ENCODE results near the gene PLBD2. TPM values are rescaled to one million over a fixed set of nuclear protein-coding genes. Genes with fewer than 3 reads are reported as not detected.

PLBD2 gene
- total RNA-seq, 2 donors from 2014 or later: 20.2 to 23.4 TPM

GRCh38 chr12:113428482-113428881, 70.1 kb downstream of the PLBD2 start:
- Histone ChIP-seq H3K27ac (no peak overlapping the region), H3K4me1 (no peaks in the 10 kb centered on the region), H3K9ac (ENCODE audit: low read depth in 2 of 2, low read length in 2 of 2) (no peak overlapping the region), H3K9me3 (no peaks in the 10 kb centered on the region), H3K36me3 (no peaks in the 10 kb centered on the region), H3K4me3 (no peak overlapping the region), H3K27me3 (no peaks in the 10 kb centered on the region)
- DNase-seq: no peak
- TF ChIP-seq, protein P1, sequence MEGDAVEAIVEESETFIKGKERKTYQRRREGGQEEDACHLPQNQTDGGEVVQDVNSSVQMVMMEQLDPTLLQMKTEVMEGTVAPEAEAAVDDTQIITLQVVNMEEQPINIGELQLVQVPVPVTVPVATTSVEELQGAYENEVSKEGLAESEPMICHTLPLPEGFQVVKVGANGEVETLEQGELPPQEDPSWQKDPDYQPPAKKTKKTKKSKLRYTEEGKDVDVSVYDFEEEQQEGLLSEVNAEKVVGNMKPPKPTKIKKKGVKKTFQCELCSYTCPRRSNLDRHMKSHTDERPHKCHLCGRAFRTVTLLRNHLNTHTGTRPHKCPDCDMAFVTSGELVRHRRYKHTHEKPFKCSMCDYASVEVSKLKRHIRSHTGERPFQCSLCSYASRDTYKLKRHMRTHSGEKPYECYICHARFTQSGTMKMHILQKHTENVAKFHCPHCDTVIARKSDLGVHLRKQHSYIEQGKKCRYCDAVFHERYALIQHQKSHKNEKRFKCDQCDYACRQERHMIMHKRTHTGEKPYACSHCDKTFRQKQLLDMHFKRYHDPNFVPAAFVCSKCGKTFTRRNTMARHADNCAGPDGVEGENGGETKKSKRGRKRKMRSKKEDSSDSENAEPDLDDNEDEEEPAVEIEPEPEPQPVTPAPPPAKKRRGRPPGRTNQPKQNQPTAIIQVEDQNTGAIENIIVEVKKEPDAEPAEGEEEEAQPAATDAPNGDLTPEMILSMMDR (IDR thresholded peaks at IDR 0.05): no peak
- intact Hi-C loops (cut with DNase I): no loop called here

- intact Hi-C loops (cut with DNase I): no loop called here
- DNase-seq: no peak
These were observed 74.6 kb downstream of the PLBD2 start for GRCh38 chr12:113432986-113433385.

DNA sequence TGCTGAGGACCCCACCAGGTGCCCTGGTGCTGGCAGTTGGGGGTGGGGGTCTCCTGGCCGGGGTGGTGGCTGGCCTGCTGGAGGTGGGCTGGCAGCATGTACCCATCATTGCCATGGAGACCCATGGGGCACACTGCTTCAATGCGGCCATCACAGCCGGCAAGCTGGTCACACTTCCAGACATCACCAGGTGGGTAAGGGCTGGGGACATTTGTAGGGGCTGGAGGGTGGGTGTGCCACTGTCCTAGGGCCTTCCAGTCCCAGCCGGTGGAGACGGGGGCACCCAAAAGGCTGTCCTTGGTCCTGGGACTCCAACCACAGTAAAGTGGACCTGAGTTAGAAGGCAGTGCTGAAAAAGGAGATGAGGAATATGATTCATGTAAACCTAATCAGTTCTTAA, 77.0 kb downstream of the PLBD2 start:
- DNase-seq: no peak

More at GRCh38 chr12:113432986-113433385, 74.6 kb downstream of the PLBD2 start:
- Histone ChIP-seq H3K36me3 (no peaks in the 10 kb centered on the region), H3K9me3 (no peaks in the 10 kb centered on the region), H3K27ac (no peak overlapping the region), H3K9ac (ENCODE audit: low read depth in 2 of 2, low read length in 2 of 2) (no peak overlapping the region), H3K4me3 (no peak overlapping the region), H3K27me3 (no peaks in the 10 kb centered on the region), H3K4me1 (no peaks in the 10 kb centered on the region)
- TF ChIP-seq, protein P1 (IDR thresholded peaks at IDR 0.05): no peak

GRCh38 chr12:113436586-113436985, 78.2 kb downstream of the PLBD2 start:
- intact Hi-C loops (cut with DNase I): no loop called here
- Histone ChIP-seq H3K27ac (no peak overlapping the region), H3K36me3 (no peaks in the 10 kb centered on the region), H3K9ac (ENCODE audit: low read depth in 2 of 2, low read length in 2 of 2) (no peak overlapping the region), H3K27me3 (no peaks in the 10 kb centered on the region), H3K4me3 (no peak overlapping the region), H3K4me1 (no peaks in the 10 kb centered on the region), H3K9me3 (no peaks in the 10 kb centered on the region)
- TF ChIP-seq, protein P1 (IDR thresholded peaks at IDR 0.05): no peak
- DNase-seq: no peak

More for the DNA sequence above, 77.0 kb downstream of the PLBD2 start:
- H3K4me1 ChIP-seq: no peaks in the 10 kb centered on the region
- intact Hi-C loops (cut with DNase I): no loop called here
- H3K27me3 ChIP-seq: no peaks in the 10 kb centered on the region
- no peak overlapping the region for H3K4me3 ChIP-seq
- no peak overlapping the region for H3K9ac ChIP-seq (ENCODE audit: low read depth in 2 of 2, low read length in 2 of 2)
- no peak overlapping the region for H3K27ac ChIP-seq
- H3K9me3 ChIP-seq: no peaks in the 10 kb centered on the region
- H3K36me3 ChIP-seq: no peaks in the 10 kb centered on the region
- TF ChIP-seq, protein P1 (IDR thresholded peaks at IDR 0.05): no peak

DNA sequence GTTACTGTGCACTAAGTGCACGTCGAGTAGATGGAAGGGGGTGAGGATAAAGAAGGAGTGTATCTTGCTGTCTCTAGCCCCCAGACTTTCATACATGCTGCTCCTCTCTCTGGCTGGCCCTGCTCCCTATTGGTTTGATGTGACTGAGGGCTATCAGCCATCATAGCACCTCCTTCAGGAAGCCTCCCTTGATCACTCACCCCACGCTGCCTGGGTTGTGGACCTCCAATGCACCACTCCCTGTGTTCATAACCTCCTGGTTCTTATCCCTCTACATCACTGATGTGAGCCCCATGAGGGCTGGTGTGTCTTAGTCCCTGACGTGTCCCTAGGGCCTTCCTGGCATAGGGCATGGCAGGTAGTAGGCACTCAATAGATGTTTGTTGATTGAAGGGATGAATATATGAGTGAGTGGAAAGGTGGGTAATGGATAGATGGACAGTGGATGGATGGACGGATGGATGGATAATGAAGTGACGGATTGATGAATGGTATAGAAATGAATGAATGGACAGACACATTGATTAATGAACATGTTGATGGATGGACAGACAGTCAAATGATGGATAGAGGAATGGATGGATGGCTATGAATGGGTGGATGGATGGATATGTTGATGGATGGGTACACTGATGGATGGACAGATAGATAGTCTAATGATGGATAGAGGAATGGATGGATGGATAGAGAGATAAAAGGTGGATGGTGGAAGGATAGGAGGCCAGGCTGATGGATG, 78.8 kb downstream of the PLBD2 start:
- TF ChIP-seq, protein P1 (IDR thresholded peaks at IDR 0.05): no peak
- Histone ChIP-seq H3K9ac (ENCODE audit: low read depth in 2 of 2, low read length in 2 of 2) (no peak overlapping the region), H3K27me3 (no peaks in the 10 kb centered on the region), H3K36me3 (no peaks in the 10 kb centered on the region), H3K4me3 (no peak overlapping the region), H3K4me1 (no peaks in the 10 kb centered on the region), H3K27ac (no peak overlapping the region), H3K9me3 (no peaks in the 10 kb centered on the region)
- DNase-seq: no peak
- intact Hi-C loops (cut with DNase I): no loop called here
